HepG2 (cell line): ENCODE data around the gene PAX7.

ENCODE experiments used
- ARNT ChIP-seq: fragments of 450-650 bp; IDR thresholded peaks from 2 replicates; pipeline ENCODE4 v1.6.1; 2017
- MAFK ChIP-seq, 2 experiments: IDR thresholded peaks in 1 of 2; conservative IDR thresholded peaks in 1 of 2; 2 replicates each; pipeline ENCODE4 v1.6.1; 2011; ENCODE audit warnings: improper control_type of control experiment in 2 of 2, low read length in 2 of 2
- MBNL3 ChIP-seq: fragments of 250-450 bp; sonication (Bioruptor Pico); conservative IDR thresholded peaks from 2 replicates; pipeline ENCODE4 v1.8.0; 2022; ENCODE audit warnings: mild to moderate bottlenecking, inconsistent platforms
- POLR2A ChIP-seq, 2 experiments: IDR thresholded peaks; 2 replicates each; pipeline ENCODE4 v1.6.1; 2011; ENCODE audit warnings: low read depth in 2 of 2, low read length in 2 of 2, mild to moderate bottlenecking in 1 of 2, moderate library complexity in 1 of 2; ENCODE audit not compliant: insufficient read depth in 1 of 2
- POLR2AphosphoS2 ChIP-seq: IDR thresholded peaks from 2 replicates; pipeline ENCODE4 v1.6.1; 2011; ENCODE audit warnings: low read depth, low read length, improper control_type of control experiment
- TSC22D2 ChIP-seq: sonication (generic); formaldehyde crosslinking; IDR thresholded peaks from 2 replicates; pipeline ENCODE4 v1.5.1; 2020; ENCODE audit warnings: missing genetic modification reagents, mild to moderate bottlenecking, borderline replicate concordance
- ZNF777 ChIP-seq: sonication (generic); formaldehyde crosslinking; IDR thresholded peaks from 2 replicates; pipeline ENCODE4 v1.4.0; 2020; ENCODE audit warnings: missing genetic modification reagents
- TF ChIP-seq, protein P1 (sequence below): sonication (generic); formaldehyde crosslinking; IDR thresholded peaks from 2 replicates; pipeline ENCODE4 v1.5.0; 2020; ENCODE audit warnings: mild to moderate bottlenecking, missing genetic modification reagents, moderate library complexity
- TF ChIP-seq, protein P2 (sequence below): sonication (generic); formaldehyde crosslinking; IDR thresholded peaks from 2 replicates; pipeline ENCODE4 v1.5.1; 2020; ENCODE audit warnings: mild to moderate bottlenecking, missing genetic modification reagents, moderate library complexity

GRCh38 chr1:18766328-18766727 lies 135.7 kb downstream of the PAX7 start:
- TF ChIP-seq, protein P1, sequence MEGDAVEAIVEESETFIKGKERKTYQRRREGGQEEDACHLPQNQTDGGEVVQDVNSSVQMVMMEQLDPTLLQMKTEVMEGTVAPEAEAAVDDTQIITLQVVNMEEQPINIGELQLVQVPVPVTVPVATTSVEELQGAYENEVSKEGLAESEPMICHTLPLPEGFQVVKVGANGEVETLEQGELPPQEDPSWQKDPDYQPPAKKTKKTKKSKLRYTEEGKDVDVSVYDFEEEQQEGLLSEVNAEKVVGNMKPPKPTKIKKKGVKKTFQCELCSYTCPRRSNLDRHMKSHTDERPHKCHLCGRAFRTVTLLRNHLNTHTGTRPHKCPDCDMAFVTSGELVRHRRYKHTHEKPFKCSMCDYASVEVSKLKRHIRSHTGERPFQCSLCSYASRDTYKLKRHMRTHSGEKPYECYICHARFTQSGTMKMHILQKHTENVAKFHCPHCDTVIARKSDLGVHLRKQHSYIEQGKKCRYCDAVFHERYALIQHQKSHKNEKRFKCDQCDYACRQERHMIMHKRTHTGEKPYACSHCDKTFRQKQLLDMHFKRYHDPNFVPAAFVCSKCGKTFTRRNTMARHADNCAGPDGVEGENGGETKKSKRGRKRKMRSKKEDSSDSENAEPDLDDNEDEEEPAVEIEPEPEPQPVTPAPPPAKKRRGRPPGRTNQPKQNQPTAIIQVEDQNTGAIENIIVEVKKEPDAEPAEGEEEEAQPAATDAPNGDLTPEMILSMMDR = no peak
- no peak for TF ChIP-seq ARNT
- TF ChIP-seq ZNF777 (CRISPR knock-in tag) = no peak
- TF ChIP-seq MBNL3 = no peak
- TF ChIP-seq POLR2AphosphoS2 = no peak
- TF ChIP-seq, protein P2, sequence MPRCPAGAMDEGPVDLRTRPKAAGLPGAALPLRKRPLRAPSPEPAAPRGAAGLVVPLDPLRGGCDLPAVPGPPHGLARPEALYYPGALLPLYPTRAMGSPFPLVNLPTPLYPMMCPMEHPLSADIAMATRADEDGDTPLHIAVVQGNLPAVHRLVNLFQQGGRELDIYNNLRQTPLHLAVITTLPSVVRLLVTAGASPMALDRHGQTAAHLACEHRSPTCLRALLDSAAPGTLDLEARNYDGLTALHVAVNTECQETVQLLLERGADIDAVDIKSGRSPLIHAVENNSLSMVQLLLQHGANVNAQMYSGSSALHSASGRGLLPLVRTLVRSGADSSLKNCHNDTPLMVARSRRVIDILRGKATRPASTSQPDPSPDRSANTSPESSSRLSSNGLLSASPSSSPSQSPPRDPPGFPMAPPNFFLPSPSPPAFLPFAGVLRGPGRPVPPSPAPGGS (CRISPR knock-in tag) = no peak
- no peak for TF ChIP-seq TSC22D2 (CRISPR knock-in tag)
- no peak for TF ChIP-seq POLR2A (IDR thresholded peaks at IDR 0.05; ENCODE audit: insufficient read depth in 1 of 2, low read depth in 2 of 2, low read length in 2 of 2)
- no peak for TF ChIP-seq MAFK (conservative IDR thresholded peaks at IDR 0.05 in 1 of 2, IDR thresholded peaks at IDR 0.05 in 1 of 2; ENCODE audit: low read length in 2 of 2)
